Fibroblast of gingiva (primary cell): ENCODE results near the gene ANGEL2.

Experiments used
- DNase-seq: peaks from one replicate; pipeline ENCODE4 v3.0.0-alpha.2; 2011; ENCODE audit warnings: low read depth

The ANGEL2 gene

GRCh38 chr1:212951126-212951946 lies 64.3 kb downstream of the ANGEL2 start:
- DNase-seq: no peak

DNA sequence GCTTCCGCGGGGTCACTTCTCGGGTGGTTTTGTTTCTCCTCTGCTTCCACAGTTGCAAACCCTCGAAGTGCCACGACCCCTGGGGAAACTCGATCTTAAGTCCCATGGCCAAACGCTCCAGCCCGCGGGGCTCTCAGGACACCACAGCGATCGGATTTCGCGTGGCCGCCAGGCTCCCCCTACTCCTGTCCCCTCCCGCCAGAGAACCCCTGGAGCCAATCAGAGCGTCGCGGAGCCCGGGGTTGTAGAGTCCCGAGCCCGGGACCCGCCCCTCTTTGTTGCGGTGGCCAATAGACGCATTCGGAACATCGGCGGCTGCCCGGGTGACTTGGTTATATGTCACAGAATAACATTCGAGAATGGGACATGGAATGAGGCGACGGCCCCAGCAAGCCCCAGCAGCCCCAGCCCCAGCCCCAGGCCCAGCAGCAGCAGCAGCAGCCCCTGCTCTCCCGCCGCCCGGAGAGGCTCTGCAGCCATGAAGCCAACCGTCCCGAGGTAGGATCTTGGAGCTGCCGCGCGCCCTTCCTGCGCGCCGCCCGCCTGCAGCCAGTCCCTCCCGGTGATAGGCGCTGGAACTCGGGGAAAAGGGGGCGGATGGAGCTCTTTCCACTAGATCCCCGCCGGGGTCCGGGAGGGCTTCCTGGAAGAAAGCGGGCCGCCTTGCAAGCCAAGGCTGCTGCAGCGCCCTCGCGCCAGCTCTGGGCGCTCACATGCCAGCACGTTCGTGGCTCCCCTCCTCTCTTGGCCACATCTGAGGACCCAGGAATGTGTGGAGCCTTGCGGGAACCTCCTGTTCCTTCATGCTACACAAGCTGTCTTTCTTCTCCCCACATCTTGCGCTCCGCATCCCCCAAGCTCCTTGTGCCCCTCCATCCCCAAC lies 65.2 kb downstream of the ANGEL2 start, which contains the start of gene VASH2:
VASH2 (plus strand) TSS at position 299 of the 883 bp plus-strand sequence. CDS start 1,002 bp downstream, outside the sequence.
- DNase-seq: peak; percentile 50

DNA sequence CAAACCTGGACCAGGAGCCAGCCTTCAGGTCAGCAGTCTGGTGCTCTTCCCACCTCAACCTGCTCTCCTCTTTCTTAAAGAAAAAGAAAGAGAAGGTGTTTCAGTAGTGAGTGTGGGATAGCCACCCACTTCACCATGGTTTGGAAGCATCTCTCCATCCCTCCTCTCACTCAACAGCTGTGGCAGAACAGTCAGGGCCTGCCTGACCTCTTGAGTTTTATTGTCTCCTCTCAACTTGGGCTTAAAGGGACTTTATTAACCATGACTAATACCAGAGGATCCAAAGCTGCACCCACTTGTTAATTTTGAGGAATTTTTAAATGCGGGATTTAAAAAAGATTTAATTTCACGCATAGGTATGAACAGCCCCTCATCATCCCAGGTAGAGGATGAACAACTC lies 65.9 kb downstream of the ANGEL2 start:
- no peak for DNase-seq

DNA sequence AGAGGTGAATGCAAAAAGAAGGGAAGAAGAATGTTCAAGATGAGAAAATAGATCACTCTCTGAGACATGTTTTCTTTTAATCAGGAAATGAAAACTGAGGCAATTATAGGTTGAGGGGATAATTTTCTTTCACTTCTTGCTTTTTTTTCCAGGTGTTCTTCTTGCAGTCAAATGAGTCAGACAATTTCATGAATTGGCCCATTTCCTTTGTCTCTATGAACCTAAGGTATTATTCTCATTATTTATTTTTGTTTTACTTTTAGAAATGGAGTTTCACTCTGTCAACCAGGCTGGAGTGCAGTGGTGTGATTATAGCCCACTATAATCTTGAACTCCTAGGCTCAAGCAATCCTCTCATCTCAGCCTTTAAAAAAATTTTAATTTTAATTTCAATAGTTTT lies 68.8 kb downstream of the ANGEL2 start:
- DNase-seq: no peak

DNA sequence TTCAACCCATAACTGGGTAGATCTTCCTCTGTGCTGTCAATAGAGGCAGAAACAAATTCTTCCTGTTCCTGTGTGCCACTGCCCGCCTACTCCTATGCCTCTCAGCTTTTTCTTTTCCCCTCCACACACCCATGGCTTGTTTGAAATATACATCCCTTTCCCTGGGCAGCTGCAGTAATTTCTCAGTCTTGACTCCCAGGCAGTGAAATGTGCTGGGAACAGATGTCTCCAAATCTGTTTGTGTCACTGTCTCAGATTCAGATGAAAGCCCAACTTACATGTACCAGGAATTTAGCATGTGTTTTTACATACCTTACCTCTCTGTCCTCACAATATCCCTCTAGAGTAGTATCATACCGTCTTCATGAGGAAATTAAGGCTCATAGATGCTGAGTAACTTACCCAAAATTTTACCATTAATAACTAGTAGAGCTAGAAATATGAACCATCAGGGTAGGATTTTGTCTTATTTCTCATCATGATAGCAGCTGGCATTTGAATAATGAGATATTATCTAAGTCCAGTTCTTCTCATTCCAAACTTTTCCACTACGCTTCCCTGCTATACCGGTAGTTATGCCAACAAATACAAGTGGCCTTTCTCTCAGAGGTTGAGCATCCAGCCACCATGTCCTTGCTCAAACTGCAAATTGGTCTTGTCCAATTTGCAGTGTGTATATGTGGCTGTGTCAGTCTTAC lies 70.1 kb downstream of the ANGEL2 start:
- DNase-seq: no peak

DNA sequence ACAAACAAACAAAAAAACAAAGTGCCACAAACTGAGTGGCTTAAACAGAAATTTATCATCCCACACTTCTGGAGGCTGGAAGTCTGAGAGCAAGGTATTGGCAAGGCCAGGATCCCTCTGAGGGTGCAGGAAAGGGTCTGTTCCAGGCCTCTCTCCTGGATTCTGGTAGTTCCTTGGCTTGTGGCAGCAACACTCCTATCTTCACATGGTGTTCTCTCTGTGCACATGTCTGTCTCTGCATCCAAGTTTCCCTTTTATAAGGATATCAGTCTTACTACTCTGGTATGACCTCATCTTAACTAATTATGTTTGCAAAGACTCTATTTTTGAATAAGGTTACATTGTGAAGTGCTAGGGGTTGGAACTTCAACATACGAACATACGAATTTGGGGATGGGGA lies 70.6 kb downstream of the ANGEL2 start:
- no peak for DNase-seq

DNA sequence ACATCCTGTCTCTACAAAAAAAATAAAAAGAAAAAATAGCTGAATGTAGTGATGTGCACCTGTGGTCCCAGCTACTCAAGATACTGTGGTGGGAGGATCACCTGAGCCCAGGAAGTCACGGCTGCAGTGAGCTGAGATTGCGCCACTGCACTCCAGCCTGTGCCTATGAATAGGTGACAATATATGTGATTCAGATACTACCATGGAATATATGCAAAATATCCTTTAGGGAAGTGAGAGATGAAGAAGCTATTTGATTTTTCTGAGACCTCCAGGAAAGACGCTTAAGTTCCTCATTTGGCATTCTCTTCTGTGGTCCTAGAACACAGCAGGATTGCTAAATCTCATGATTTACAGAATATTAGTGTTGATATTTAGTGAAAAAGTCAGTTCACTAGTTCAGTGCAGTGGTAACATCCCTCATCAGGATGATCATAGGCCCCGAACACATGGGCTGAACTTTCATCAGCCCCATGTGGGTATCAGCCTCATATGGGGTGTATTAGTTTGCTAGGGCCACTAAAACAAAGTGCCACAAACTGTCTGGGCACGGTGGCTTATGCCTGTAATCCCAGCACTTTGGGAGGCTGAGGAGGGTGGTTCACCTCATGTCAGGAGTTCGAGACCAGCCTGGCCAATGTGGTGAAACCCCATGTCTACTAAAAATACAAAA lies 71.3 kb downstream of the ANGEL2 start:
- DNase-seq: no peak

DNA sequence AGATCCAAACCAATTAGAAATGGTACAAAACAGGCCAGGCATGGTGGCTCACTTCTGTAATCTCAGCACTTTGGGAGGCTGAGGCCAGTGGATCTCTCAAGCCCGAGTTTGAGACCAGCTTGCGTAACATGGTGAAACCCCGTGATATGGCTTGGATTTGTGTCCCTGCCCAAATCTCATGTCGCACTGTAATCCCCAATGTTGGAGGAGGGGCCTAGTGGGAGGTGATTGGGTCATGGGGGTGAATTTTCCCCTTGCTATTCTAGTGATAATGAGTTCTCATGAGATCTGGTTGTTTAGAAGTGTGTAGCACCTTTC lies 72.3 kb downstream of the ANGEL2 start:
- DNase-seq: no peak

GRCh38 chr1:212942679-212943392 lies 72.8 kb downstream of the ANGEL2 start:
- DNase-seq: no peak
